DMS53 treated with DMSO at 0.1 percent for 48 hours (cell line): ENCODE results near the gene MED22.
A peak's percentile ranks its signal among the peaks of the same experiment; 100 is the strongest.
"Not testable (repeated sequence)": the region's sequence is repeated elsewhere in the genome, so short reads cannot be mapped to it uniquely, and the experiment has no call there.

Experiments used
- DNase-seq: peaks from one replicate; lab custom pipeline; 2025; ENCODE audit not compliant: unreplicated experiment; lab: John Stamatoyannopoulos, UW

MED22 gene

DNA sequence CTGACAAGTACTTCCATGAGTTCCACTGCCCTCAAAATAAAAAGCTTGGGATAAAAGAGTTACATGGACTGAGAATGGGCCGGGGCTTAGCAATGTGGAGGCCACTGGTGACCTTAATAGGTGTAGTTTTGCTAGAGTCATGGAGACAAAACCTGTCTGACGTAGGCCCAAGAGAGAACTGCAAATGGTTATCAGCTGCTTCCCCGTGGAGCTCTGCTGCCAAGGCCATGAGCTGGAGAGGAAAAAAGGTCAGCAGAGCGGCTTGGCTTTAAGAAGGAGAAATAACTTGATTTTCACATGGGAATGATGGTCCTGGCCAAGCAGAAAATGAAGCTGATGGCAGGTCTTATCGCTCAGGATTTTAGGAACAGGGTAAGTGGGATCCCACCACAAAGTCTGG is 8.3 kb downstream of the MED22 start:
- DNase-seq, result no peak

DNA sequence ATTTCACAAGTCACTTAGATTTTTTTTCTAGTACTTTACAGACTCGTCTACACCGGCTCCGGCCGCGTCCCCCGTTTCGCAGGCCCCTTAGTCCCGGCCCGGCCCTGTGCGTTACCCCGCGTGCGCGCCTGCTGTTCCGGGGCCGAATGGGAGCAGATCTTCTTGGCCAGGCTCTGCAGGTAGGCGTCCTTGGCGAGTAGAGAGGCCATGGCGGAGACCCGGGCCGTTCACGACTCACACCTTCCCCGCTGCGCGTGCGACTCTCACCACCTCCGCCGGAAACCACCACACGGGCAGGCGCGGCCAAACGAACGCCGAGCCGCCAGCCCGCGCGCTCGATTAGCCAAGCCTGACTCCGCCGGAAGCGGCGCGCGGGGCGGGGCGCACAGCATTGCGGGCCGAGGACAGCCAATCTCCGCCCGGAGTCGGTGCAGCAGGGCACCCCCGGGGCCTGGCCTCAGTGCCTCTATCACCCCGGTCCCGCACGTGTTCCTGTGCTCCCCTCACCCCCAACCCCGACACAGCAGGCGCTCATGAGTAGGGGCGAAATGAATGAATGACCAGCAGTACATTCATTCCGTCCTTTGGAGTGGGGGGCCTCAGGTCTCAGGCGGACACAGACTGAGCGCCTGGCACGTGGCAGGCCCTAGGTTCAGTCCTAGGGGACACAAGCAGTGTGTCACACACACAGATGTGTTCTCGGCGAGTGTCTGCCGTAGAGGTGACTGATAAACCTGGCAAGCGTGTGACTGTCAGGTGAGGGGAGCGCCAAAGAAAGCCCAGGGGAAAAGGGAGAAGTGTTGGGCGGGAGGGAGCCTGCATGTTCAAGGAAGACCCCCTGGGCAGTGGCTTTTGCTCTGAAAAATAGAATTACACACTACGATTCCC is 11.8 kb downstream of the MED22 start, which contains the start of gene SURF6:
Gene SURF6 (minus strand): TSS at position 265 of the 888 bp plus-strand sequence. CDS start 56 bp downstream, at position 209.
- DNase-seq, result peak; percentile 87

DNA sequence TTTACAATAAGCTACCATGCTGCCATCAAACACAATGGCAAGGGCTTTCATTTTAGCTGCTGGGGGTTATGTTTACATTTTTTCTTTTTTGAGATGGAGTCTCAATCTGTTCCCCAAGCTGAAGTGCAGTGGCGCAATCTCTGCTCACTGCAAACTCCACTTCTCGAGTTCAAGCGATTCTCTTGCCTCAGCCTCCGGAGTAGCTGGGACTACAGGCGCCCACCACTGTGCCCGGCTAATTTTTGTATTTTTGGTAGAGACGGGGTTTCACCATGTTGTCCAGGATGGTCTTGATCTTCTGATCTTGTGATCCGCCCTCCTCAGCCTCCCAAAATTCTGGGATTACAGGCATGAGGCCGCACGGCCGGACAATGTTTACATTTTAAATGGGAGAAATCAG is 13.0 kb downstream of the MED22 start:
- DNase-seq, result not testable (repeated sequence)

DNA sequence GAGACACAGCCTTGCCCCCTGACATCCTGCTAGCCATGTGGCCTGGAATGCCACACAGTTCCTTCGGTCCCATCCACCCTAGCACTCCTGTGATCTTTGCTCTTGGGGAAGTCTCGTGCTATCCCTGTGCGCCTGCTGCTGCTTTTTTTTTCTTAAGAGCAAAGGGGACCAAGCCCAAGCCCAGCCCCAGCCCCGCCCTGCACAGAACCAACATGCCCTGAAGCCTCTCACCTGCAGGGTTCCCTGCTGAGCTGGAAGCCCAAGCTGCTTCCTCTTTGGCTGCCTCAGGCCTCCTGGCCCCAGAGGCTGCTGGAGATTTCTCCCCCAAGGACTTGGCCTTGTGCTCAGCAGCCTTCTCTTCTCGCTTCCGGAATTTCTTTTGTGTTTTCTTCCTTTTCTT is 13.8 kb downstream of the MED22 start:
- no peak for DNase-seq

DNA sequence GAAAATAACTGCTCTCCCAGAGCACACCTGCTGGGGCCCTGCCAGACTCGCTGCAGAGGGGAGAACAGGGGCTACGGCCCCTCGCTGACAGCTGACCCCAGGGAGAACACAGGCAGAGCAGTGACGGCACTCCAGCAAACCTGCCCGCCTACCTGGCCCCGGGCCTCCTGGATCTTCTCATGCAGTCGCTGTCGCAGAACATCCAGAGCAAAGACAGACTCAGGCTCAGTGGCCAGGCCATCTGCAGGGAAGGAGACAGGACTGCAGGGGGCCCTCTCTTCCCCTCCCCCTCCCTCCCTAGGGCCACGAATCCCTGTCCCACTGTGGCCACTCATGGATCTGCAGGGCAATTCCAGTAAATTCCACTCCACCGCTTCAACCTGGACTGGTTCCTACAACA is 14.4 kb downstream of the MED22 start:
- DNase-seq, result no peak

DNA sequence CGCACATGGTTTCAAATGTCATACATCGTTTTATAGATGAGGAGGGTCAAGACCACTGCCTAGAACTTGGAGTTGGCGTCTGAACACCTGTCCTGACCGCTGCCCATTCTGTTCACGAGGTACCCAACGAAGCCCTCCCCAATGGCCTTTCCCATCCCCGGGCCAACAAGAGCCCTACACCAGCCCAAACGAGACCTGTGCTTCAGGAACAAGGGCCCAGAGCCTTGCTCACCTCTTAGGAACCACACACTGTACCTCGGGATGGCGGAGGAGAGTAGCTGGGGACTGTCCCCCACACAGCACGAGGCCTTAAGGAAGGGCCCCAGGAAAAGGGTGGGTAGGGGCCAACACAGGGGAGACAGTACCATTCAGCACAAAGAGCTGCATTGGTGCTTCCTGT is 14.9 kb downstream of the MED22 start:
- no peak for DNase-seq

DNA sequence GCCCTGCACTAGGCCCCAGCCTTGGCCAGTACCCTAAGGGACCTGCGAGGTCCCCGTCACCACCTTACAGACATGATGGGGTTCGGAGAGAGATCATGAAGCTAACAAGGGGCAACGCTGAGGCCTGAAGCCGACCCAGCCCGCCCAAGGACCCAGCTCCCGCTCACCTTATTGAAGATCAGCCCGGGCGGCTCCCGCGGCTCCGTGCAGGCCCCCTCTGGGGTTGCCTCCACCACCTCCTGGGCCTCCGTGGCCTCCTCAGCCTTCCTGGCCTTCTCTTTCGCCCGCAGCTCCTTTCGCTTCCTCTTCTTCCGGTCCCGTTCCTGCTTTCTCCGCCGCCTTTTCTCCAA is 15.6 kb downstream of the MED22 start:
- no peak for DNase-seq

DNA sequence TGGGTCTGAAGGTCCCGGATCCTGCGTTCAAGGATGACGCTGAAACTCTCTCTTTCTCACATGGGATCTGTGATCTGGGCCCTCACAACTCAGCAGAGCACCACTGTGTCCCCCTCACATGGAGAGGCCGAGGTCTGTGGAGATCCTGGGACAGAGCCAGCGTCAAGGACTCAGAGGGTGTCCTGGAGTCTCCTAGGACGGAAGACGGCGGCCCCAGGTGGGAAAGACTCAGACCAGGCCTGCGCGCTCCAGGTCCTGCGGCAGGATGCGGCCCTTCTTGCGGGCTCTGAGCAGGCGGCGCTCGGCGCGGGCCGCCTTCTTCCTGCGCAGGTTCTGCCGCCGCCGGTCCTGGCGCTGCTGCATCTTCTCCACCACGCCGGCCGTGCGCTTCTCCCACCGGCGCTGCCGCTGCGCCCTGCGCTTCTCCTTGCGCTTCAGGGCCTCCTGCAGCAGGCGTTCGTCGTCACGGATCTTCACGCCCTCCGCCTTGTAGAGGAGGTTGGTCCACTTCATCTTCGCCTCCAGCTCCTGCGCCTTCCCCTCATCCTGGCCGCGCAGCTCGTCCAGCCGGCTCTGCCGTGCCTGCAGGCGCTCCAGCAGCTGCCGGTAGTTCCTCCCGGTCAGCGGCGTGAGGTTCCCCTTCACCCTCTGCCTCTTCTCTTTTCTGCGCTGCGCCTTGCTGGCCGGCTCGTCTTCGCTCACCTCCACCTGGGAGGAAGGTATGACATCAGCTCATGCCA is 16.1 kb downstream of the MED22 start:
- no peak for DNase-seq

DNA sequence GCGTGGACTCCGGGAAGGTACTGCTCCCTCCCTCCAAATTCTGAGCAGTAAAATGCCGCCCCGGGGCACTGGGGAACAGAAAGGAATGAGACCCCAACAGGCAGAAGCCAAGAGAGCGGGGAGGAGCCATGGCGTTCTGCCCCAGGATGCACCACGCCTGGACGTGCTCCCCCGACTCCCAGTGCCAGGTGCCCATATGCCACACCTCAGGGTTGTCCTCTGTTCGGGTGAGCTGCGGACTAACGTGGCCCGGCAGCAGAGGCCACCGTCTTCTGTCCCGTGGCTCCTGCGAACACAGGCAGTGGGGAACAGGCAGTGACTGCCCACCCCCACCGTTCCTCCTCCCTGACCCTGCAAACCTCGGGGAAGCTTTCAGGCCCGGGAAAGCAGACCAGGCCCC is 16.7 kb downstream of the MED22 start:
- DNase-seq, result no peak

DNA sequence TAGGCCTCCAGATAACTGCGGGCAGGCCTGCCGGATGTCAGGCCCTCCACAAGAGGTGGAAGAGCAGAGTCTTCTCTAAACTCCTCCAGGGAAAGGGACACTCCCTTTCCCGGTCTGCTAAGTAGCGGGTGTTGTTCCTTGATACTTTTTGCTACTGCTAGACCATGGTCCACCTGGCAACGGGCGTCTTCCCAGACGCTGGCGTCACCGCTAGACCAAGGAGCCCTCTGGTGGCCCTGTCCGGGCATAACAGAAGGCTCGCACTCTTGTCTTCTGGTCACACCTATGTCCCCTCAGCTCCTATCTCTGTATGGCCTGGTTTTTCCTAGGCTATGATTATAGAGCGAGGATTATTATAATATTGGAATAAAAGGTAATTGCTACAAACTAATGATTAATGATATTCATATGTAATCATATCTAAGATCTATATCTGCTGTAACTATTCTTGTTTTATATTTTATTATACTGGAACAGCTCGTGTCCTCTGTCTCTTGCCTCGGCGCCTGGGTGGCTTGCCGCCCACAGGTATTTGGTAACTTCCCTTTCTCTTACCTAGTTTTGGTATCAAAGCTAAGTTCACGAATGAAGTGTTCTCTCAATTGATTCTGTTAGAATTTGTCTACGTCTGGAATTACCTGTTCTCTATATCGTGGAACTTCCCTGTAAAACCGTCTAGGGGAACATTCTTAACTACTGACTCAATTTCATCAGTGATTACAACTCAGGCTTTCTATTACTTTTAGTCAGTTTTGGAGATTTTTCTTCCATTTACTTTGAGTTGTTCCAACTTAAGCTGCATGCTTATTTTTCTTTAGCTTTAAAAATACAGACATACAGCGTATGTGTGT is 18.4 kb downstream of the MED22 start:
- peak; percentile 32 for DNase-seq

DNA sequence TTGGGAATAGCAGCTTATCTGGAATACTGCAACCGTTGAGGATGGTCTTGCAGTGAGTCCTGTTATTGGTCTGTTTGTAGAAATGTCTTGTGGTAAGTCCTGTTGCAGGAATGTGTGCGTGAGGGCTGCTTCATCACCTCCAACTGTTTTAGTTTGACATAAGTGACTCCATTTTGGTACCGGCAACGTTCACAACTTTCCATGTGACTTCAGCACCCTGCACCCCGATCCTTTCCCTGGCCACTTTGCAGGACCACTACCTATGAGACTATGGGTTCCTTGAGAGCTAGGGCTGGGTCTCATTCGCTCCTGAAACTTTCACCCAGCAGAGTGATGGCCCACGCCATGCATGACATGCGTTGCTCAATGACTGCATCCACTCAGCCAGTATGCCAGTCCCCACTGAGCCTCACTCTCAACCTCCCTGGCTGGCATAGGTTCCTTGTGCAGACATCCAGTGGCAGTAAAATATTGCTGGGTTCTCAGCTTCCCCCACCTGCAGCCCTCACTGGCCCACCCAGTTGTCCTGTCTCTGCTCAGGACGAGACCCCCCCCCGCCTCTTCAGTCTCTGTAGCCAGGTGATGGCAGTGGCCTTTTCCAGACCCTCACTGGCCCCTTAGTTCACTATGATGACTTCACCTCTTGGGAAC is 20.0 kb downstream of the MED22 start:
- no peak for DNase-seq

DNA sequence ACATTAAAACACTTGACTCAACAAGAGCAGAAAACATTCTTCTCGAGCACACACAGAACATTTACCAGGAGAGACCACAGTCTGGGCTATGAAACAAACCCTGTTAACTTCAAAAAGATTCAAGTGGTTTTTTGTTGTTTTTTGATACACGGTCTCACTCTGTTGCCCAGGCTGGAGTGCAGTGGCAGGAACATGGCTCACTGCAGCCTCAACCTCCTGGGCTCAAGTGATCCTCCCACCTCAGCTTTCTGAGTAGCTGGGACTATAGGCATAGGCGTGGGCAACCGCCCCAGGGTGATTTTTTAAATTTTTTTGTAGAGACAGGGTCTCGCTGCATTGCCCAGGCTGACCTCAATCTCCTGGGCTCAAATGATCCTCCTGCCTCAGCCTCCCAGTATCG is 20.9 kb downstream of the MED22 start:
- DNase-seq, result not testable (repeated sequence)

DNA sequence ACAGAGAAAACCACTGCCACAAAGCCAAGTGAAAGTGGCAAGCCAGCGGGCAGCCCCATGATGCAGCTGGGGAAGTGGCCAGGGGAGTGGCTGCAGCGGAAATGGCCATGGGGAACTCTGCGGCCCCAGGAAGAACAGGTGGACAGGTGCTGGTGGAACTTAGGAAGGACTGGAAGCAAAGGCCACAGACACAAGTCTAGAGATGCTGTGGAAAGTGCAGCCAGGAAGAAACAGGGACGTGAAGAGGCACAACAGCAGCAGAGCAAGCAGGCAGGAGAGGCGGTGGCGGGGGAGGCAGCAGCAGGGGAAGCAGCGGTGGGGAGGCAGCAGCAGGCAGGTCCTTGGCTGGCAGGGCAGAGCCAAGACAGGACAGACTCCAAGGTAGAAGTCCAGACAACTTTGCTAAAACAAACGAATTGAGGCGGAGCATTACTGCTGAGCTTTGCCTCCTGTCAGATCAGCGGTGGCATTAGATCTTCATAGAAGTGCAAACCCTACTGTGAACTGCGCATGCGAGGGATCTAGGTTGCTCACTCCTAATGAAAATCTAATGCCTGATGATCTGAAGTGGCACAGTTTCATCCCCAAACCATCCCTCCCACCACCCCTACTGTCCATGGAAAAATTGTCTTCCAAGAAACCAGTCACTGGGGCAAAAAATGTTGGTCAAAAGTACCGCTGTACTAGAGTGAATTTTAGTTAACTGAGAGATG is 23.8 kb downstream of the MED22 start:
- no peak for DNase-seq

DNA sequence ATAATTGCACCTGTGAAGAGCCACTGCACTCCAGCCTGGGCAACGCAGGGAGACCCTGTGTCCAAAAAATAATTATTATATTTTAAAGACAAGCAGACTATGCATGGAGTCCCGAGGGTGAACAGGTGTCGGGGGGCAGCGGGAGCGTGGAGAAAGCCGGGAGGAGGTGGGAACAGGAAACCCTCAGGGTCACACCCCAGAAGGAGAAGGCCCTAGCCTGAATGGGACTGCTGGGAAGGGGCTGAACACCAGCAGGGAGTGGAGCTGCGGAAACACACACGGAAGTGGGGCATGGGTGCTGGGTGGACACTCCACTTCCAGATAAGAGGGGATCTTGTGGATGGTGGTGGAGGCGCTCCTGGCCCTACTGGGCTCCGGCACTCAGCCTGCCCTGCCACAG is 24.7 kb downstream of the MED22 start:
- DNase-seq, result no peak

DNA sequence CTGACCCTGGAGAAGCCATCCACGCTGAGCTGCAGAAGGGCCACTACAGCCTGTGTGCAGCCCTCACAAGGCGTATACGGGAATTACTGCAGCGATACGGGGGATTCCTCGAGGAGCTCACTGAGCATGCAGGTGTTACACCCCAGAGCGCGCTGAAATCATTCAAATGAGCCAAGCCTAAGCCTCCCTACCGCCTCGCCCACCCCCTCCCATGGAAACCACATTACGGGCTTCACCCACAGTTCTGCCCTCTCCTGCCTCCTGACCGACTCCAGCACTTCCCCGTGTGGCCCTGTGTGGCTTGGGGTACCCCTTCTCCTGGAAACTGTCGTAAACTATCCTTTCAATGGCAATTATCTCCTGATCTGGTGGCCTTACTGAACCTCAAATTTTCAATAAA is 25.2 kb downstream of the MED22 start:
- no peak for DNase-seq

DNA sequence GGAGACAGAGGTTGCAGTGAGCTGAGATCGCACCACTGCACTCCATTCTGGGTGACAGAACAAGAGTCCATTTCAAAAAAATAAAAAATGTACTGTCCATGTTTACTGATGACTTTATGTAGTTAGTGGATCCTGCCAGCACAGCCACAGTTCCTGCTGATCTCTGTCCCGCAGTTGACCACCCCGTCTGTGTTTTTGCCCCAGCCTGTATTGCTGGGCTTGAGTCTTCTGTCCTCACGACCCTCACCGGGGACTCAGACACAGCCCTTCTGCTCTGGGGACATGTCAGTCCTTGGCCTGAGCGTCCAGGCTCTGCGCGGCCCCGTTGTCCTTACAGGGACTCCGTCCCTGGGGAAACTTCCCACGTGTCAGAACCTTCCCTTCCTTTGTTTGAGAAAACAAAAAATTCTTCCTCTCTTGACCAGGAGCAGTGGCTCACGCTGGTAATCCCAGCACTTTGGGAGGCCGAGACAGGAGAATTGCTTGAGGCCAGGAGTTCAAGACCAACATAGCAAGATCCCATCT is 26.5 kb downstream of the MED22 start:
- DNase-seq, result no peak

DNA sequence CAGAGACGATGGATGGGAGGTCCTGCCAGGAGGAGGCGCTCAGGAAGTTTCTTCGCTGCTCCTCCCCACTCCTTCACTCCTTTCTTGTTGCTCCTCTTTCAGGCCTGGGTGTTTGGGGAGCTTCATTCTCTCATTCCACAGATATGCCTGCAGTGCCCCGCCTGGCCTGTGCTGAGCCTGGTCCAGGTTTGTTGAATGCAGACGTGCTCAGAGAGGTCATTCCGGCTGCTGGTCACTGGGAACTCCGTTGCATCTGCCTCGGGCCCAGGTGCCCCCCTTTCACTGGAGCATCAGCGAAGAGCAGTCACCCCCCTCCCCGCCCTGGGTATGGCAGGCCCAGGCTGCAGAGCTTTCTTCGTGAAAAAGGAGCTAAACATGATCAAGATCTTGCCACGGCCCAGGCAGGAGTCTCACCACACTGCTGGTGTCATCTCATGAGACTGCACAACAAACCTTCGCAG is 27.5 kb downstream of the MED22 start:
- DNase-seq, result no peak

DNA sequence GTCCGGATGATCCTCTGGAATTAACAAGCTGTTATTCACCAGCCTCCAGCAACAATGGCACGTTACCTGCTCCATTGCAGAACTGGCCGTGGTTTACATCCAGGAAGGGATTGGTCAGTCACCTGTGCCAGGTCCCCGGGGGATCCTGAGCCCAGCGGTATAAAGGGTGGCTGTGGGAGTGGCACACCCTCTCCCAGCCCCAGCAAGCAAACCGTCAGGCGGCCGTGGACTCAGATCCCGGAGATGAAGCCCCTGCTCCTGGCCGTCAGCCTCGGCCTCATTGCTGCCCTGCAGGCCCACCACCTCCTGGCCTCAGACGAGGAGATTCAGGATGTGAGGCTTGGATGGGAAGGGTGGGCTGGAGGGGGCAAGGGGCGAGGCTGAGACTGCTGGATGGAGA is 30.4 kb downstream of the MED22 start:
- not testable (repeated sequence) for DNase-seq

DNA sequence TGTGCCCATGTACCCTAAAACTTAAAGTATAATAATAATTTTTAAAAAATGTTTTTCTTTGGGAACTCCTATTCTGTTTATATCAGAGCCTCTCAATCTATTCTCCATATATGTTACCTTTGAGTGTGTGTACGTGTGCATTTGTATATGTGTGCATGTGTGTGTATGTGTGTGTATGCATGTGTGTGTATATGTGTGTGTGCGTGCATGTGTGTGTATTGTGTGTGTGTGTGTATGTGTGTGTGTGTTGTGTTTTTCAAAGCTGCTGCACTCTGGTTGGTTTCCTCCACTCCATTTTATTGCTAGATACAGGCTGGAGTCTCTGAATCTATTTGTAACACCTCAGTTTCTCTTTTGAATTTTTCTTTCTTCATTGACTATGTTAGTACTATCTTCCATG is 31.9 kb downstream of the MED22 start:
- DNase-seq, result no peak

DNA sequence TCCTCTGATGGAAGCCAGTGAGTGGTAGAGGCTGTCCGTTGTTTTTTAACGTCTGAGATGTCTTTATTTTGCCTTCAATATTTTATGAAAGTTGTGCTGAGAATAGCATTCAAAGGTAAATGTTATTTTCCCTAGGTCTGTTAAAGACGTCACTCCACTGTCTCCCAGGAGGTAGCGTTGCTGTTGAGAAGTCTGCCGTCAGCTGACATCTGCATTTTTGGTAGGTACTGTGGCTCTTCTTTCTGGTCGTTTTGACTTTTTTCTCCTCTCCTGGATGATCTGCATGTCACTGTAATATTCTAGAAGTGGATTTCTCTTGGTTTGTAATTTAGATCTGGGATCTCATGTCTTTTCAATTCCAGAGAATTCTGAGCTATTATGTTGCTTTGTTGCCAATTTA is 38.3 kb downstream of the MED22 start:
- no peak for DNase-seq
